ENCODE data around the gene AMMECR1.

The AMMECR1 gene

DNA sequence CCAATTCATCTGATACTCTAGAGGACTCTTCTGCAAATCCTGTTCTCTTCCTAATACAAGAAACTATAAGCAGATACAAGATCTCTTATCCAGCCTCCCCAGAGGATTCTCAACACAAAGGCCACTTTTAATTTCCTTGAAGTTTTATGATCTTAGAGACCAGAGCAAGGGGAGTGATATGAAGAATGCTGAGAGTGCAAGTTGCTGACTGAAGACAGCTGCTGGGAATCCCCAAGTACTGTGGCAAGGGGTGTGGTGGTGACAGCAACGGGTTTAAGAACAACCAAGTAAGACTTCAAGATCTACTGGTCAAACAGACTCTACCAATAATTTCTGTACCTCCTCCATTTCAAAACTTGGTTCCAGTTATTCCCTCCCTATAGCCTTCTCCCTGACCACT lies 7.0 kb downstream of the AMMECR1 start:
- DNase-seq: no peak

DNA sequence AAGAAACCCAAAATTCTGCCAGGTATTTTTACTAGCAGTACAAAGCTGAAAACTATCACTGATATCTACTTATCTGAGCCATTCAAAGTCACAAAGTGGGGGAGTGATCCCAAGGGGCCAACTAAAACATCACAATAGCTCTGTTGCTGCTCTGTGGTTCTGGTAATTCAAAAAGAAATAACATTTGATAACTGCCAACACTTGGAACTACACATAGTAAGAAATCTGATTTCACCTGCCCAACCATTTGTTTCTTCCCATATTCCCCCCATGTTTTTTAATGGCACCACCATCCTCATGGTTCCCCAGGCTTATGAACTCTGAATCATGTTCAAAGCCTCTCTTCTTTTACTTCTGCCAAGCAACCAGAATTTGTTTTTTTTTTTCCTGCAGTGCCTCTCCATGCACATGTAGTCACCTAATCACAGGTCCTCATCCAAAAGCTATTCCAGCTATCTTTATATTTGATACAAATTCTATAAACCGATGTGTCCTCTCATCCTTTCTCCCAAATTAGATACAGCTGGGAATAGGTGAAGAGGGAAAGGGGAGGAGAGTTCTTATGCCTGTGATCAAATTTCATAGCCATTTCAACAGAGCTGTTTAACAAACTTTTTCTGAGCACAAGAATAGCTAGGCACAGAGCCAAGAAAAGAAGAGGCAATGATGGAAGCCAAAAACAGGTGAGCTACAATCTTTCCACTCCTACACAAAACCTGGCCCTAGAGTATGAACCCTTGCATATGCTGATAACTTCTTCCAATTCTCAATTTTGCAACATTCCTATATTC lies 7.7 kb downstream of the AMMECR1 start:
- no peak for DNase-seq

DNA sequence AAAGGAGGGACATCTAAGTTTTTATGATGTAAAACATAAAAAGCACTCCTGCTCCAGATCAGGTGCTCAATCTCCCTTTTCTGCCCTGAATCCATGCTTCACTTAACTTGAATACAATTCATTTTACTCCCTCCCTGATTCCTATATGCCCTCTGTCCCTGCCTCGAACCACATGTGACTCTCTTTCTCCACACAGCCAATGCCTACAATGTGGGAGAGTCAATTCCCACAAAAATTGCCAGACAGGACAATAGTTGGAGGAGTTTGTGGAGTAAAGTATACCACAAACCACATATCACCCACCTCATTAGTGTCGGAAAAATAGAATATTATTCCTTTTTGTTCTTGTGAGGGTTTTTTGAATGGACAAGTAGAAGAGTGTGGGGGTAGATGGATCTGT lies 9.7 kb downstream of the AMMECR1 start:
- DNase-seq: no peak

GRCh38 chrX:110304884-110305283 lies 13.0 kb downstream of the AMMECR1 start:
- DNase-seq: no peak

GRCh38 chrX:110304371-110304770 lies 13.5 kb downstream of the AMMECR1 start:
- DNase-seq: no peak

DNA sequence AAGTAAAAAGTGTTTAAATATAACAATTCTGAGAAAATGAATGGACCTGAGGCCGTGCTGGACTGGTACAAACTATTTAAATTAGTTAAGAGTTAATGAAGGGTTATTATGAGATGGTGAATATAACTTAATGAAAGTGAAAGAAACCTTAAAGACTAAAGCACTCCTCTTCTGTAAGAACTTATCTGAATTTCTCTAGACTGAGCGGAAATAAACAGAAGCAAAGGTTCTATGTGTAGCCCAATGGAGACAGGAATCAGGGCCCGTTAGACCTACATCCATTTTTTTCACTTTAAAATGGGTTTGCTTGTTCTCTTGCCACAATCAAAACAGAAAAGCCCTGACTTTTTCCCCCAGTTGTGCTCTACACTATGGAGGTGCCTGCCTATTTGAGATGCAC lies 14.9 kb downstream of the AMMECR1 start:
- no peak for DNase-seq

- DNase-seq: no peak
Observed at GRCh38 chrX:110301194-110301593, 16.7 kb downstream of the AMMECR1 start.

GRCh38 chrX:110294087-110294486 lies 23.8 kb downstream of the AMMECR1 start:
- no peak for DNase-seq

- DNase-seq: no peak
Observed at GRCh38 chrX:110293658-110294057, 24.2 kb downstream of the AMMECR1 start.

DNA sequence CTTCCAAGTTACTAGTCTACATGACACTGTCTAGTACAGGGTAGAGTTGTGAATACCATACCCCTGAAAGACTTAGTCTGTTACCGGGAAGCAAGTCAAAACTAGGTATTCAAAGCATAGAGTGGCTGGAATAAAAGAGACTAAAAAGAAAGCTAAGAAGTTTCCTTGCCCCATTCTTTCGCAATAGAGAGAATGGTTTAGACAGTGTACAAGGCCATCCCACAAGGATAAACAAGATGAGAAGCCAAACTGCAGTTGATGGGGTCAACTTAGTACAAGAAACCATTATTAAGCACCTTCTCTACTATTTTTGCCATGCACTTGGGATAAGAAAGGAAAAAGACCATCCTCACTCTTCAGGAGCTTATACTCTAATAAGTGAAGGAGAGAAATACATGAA lies 30.3 kb downstream of the AMMECR1 start:
- no peak for DNase-seq

DNA sequence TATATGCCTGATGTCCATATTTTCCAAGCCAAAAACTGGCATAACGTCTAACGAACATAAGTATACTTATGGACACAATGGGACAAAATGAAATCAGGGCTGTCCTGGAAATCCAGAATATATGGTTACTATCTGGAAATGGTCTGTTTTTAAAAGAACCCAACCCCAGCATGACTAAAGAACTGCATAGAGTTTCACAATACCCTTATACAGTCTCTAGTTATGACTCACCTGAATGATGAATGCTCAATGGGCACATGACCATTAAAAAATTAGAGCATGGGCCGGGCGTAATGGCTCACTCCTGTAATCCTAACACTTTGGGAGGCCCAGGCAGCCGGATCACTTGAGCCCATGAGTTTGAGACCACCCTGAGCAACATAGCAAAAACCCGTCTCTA lies 31.8 kb downstream of the AMMECR1 start:
- no peak for DNase-seq

DNA sequence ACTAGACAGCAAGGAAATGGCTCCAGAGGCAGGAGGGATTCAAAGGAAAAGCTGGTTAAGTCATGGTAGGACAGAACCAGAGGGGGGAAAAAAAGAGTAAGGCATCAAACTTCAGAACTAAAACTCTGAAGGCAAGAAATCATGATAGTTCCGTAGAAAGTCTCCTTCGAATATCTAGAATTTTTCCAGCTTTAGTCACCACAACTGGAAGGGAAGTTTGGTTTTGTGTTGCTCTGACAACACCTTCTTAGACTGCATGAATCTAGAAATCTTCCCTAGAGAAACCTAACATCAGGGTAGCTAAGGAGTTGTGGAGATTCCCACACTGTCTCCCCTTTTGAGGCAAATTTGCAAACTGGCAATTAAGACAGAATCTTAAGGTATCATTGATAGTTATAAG lies 33.7 kb downstream of the AMMECR1 start:
- DNase-seq: no peak

DNA sequence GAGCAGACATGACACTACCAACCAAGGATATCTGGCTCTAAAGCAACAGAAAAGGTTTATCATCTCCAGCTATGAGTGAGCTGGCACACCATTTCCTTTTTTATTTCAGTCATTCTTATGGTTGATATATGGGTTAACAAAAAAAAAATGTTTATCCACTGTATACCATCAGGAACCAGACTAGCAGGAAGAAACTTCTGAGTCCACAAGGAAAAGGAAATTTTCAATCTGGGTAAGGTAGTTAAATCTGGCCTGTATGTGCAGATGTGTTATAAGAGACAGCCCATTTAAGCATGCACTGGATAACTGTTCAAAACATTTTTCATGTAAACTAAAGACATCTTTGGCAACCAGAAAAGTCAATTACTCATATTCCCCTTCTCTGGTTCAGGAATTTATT lies 35.0 kb downstream of the AMMECR1 start:
- no peak for DNase-seq

- DNase-seq: no peak
Observed at GRCh38 chrX:110281377-110281776, 36.5 kb downstream of the AMMECR1 start.

DNA sequence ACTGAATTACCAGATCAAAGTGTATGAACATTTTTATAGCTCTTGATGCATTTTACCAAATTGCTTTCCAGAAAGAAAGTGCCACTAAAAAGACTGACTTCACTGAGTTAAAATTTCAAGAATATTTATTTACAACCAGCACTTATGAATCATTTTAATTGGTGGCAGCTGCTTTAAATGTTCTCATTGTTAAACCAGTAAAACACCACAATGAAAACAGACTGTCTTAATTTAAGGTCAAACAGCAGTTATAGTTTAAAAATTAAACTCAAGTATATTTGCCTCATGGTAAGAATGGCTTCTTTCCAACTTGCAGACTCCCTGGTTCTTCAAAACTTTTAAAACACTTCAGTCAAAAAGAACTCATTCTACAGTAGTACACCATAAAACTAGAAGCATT lies 36.9 kb downstream of the AMMECR1 start:
- no peak for DNase-seq

GRCh38 chrX:110277609-110278008 lies 40.3 kb downstream of the AMMECR1 start:
- no peak for DNase-seq

GRCh38 chrX:110276778-110277177 lies 41.1 kb downstream of the AMMECR1 start:
- no peak for DNase-seq

- DNase-seq: no peak
Observed at GRCh38 chrX:110268886-110269285, 49.0 kb downstream of the AMMECR1 start.

- no peak for DNase-seq
Observed at GRCh38 chrX:110268395-110268794, 49.5 kb downstream of the AMMECR1 start.

DNA sequence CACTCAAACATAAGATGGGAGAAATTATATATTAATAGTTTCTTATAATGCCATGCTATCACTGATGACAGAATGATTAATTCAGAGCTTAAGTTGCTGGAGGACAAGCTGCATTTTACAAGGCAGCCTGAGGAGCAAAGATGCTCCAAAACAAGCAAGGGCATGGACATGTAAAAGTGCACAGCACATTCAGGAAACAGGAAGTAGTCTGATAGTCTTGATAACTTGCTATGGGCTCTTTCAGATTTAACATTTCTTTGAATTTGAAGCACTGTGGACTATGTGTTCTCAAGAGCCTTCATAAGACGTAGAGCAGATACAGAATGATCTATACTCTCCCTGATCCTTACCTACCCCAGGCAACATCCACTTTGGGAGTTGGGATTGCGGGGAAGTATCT lies 50.0 kb downstream of the AMMECR1 start:
- DNase-seq: no peak

GRCh38 chrX:110265661-110266060 lies 52.2 kb downstream of the AMMECR1 start:
- no peak for DNase-seq

GRCh38 chrX:110259117-110259516 lies 58.8 kb downstream of the AMMECR1 start:
- DNase-seq: no peak

GRCh38 chrX:110258552-110258951 lies 59.3 kb downstream of the AMMECR1 start:
- DNase-seq: no peak

- no peak for DNase-seq
Observed at GRCh38 chrX:110257889-110258288, 60.0 kb downstream of the AMMECR1 start.

GRCh38 chrX:110252711-110253110 lies 65.2 kb downstream of the AMMECR1 start:
- no peak for DNase-seq

Measured in NCI-H2227 treated with DMSO at 0.1 percent for 48 hours (cell line).